ENCODE data around the gene MID2.
"Not testable (repeated sequence)": the region's sequence is repeated elsewhere in the genome, so short reads cannot be mapped to it uniquely, and the experiment has no call there.

The MID2 gene

DNA sequence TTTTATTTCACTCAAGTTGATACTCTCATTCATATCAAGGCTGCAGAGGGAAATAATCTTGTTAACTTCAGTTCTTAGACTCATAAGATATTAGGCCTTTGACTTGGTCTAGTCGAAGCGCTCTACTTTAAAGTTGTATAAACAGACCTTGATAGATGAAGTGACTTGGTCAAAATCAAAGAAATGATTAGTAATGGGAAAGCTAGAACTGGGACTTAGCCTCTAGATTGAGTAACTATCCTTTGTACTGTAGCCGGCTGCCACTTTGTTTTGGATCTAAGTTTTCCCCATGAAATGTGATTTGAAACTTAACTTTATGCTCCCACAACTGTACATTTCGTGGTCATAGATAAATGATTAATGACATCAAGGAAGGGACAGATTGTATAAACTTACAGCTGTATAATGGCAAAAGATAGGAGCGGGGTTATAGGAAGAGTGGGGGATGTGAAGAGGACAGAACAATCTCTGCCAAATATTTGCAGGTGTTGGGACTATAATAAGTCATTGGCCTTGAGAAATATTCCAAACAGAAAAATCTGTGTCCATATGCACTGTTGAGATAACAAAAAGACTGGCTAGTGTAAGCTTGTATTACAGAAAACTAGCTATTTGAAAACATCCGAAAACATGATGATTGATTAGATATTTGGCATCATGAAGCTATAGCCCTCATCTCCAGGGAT lies 17.2 kb downstream of the MID2 start:
- DNase-seq: no peak

DNA sequence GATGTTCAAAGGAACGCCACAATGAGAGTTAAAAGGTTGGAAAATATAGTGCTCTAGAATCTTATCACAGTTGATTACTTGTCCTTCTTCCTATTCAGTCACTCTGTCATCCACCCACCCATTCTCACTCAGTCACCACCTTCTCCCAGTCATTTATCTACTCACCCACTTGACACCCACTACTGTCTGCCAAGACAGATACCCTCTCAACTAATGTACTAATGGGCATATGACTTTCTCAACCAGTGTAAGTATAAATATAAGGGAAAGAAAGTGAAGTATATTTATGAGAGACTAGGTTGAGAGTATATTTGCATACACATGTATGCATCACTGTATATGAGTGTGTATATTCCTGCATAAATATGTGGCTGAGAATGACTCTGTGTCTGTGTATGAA lies 20.0 kb downstream of the MID2 start:
- DNase-seq: peak; percentile 62

DNA sequence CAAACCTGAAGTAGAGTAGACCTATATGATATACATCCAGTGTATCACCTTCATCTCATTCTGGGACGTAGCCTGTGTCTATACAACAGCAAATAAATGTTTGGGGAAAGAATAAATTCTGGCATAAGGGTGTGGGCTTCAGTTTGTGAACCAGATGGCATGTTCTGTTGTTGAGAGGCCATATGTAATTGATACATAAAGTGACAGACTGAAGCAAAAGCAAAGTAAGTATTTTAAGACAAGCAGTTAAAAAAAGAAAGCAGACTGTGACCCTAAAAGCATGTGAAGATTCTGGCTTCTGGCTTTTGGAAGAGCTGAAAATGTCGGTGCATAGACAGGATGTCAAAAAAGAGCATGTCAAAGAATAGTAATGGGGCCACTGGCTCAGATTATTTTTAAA lies 22.9 kb downstream of the MID2 start:
- no peak for DNase-seq

DNA sequence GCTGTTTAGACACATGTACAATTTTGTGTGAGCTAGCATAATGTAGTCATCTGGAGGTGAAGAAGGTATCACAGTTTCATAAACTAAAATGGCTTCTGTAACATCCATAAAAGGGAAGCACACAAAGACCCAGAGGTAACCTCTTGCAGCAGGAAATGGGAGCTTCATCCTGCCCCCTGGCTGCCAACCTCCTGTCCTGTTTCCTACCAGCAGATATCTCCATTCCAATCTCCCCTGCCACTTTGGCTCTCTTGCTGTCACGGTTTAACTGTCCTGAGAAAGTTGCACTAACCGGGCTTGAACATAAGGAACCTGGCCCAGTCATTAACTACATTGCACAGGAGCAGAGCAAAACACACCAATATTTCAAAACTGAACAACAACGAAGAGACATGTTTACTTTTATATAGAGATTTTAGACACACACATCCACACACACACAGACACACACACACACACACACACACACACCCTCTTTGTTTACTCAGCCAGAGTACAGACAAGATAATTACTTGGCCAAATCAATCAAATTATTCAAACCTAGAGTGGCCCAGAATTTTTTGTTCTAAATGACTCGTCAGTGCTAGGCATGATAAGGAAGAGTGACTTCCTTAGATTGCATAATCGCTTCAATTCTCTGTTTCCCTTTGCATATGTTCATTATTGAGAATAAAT lies 24.2 kb downstream of the MID2 start:
- DNase-seq: no peak

DNA sequence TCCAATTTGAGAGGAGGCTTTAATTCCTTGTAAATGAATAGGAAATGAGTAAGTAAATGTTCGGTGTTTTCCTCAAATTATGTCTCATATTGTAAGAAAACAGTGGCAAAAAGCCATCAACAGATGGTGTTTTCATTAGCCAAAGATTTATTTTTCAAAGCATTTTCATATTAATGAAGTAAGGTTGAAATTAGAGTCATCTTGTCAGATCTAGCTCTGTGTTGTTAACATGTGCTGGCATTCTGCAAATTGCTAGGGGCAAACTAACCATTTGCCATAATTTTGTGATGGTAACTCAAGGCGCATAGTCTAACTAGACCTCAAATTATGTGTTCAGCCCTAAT lies 24.7 kb downstream of the MID2 start:
- DNase-seq: no peak

DNA sequence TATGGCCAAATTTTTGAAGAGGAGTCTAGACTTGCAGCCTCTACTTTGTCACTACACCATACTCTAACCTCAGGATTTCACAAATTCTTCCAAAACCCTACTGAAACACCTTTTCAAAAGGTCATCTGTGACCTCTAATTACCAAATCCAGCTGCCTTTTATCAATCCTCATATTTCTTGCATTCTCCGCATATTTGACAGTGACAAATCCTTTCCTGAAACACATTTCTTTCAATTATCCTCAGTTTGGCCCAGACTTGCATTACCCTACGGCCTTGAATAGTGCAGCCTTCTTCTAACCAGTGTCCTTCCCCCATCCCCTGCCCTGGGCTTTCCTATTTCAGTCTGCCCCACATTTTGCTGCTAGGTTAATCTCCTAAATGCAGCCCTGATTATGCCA lies 25.5 kb downstream of the MID2 start:
- no peak for DNase-seq

DNA sequence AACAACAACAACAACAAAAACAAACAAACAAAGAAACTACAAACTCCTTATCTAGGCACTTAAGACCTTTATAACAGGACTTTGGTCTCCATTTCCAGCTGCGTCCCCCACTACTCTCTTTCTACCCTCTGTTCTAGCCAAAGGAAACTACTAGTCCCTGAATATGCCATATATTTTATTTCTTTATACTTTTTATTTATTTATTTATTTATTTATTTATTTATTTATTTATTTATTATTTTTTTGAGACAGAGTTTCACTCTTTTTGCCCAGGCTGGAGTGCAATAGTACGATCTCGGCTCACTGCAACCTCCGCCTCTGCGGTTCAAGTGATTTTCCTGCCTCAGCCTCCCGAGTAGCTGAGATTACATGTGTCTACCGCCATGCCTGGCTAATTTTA lies 26.0 kb downstream of the MID2 start:
- not testable (repeated sequence) for DNase-seq

DNA sequence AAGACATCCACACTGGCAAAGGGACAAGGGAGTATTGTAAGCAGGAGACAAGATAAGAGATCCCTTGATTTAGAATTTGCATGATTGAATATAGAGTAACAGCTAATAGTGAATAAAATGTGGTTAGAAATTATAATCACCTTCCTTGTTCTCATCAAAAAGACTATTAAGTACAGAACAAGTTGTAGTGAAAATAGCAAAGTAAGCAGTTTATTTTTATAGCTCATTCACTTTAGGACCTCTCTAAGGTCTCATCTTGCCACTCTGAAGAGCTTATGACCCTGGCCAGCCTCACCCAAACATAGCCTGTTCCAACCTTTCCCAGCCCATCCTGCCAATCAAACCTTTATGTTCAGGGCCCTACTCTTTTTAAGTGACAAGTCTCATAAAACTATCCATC lies 30.6 kb downstream of the MID2 start:
- no peak for DNase-seq

DNA sequence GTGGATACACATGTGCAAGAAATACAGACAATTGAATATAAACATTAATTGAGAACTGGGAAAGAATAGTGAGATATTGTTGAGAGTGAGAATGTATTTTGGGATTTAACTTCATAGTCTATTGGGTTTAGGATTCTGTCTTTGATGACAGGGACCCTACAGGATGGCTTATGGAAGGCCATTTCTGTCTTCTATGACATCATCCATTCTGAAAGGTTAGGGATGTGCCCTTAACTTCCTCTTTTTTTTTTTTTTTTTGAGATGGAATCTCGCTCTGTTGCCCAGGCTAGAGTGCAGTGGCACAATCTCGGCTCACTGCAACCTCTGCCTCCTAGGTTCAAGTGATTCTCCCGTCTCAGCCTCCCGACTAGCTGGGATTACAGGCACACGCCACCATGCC lies 31.4 kb downstream of the MID2 start:
- not testable (repeated sequence) for DNase-seq

DNA sequence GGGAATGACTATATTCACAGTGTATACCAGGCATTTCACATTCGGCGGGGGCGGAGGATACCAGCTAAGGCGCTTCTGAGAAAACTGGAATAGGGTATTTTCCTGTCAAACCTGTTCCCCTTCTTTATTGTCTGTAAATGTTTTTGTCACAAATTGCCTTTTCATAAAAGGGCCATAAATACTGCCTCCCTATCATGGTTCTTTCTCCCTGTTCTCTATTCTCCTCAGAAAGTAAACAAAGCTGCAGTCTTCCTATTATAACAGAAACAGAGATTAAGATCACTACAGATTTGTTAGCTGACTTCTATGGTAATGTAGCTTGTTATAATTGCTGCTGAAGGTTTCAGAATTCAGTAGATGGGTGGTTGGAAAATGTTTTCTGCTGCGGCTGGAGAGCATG lies 32.2 kb downstream of the MID2 start:
- DNase-seq: no peak

DNA sequence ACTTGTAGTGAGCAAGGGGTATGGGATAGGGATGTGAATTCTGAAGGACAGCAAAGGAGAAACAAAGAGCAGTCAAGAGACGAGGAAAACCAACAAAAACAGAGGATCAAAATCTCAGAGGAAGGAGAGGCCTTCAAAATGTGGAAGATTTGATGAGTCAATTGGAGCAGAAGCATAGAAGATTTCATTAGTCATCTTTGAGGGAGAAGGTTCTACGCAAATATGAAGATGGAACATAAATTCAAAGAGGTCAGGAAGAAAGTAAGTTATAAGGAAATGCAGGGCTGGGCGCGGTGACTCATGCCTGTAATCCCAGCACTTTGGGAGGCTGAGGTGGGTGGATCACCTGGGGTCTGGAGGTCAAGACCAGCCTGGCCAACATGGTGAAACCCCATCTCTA lies 35.4 kb downstream of the MID2 start:
- no peak for DNase-seq

DNA sequence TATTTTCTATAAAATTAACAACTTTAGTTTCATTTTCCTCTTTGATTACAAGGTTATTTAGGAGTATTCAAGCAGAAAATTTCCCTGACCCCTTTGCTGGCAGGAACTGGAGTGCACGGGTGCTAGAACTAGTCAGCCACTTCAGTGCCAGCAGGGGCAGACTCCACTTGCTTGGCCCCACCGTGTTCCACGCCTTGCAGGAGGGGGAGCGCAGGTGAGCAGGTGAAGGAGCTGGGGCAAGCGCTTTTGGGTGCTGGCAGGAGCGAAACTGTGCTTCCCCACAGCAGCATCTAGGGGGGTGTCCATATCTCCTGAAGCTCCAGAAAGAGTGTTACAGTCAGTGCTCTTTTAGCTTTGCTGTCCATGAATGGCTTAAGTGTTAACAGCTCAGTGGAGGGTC lies 45.5 kb downstream of the MID2 start:
- DNase-seq: no peak

DNA sequence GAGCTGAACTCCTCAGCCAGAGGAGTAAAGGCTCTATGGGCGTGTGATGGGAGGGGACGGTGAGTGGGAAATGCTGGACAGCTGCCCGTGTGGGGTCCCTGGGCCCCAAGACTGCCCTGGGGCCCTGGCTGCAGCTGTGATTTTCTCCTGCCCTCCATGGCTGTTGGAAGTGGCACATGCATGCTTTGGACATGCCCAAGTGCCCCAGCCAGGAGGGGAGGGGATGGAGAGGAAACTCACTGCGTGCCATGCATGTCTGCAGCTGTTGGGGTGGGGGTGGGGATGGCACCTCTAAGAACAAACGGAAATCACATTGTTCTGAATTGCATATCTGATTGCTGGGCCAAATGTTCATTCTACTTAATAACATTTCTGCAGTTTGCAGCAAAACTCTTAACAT lies 52.4 kb downstream of the MID2 start:
- DNase-seq: no peak

DNA sequence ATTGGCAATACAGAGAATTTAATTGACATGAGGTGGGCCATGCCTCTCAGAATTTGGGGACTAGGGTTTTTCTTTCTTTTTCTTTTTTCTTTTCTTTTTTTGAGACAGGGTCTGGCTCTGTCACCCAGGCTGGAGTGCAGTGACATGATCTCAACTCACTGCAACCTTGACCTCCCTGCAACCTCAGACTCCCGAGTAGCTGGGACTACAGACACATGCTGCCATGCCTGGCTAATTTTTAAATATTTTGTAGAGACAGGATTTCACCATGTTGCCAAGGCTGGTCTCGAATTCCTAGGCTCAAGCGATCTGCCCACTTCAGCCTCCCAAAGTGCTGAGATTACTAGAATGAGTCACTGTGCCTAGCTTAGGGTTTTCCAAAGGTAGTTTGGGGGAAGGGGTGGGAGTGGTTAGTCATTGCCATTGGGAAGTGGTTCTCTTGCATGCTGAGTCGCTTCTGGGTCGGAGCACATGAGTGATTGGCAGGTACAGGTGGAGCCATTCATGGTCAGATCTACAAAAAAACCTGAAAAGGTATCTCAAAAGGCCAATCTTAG lies 54.5 kb downstream of the MID2 start:
- DNase-seq: no peak

DNA sequence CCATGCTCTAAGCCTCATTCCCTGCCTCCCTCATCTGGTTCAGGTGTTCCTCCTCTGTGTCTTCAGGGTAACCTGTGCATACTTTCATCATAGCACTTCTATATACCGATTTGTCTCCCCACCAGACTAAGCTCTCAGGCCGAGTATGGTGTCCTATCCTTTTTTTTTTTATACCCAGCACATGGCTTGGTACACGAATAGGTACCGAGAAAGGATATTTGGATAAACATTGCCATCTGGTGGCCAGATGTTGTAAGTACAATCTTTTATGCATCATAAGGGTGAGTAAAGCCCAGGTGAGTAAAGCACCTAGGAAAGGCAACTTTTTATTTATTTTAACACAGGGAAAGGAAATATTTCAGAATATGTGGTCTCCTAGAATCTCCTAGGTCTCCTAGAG lies 68.4 kb downstream of the MID2 start:
- DNase-seq: peak; percentile 47

DNA sequence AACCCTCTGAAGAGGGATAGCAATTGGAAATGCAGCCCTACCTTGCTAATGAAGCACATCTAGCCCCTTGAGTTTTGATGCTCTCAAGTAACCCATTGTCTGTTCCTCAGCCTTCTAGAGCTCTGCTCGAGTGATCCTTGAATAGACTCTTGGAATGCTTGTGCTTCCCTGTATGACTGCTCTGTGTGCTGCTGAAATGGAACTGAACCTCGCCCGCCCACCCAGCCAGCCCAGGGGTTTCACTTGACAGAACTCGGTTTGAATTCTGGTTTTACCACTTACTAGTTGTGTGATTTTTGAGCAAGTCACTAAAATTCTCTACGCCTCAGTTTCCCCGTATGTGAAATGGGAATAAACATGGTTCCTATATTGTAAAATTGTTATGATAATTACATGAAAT lies 77.1 kb downstream of the MID2 start:
- no peak for DNase-seq

DNA sequence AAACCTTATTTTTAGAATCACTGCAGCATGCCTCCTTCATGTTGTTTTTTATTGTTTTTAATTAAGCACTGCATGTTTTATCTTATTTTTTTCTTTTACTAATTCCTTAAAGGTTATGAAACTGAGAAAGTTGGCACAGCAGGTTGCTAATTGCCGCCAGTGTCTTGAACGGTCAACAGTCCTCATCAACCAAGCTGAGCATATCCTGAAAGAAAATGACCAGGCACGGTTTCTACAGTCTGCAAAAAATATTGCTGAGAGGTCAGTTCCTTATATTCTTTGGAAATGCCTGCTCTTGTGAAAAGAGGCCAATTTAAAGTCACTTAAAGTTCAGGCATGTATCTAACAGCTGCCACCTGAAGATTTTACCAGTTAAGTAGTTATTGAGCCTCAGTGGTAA lies 79.7 kb downstream of the MID2 start:
- no peak for DNase-seq

DNA sequence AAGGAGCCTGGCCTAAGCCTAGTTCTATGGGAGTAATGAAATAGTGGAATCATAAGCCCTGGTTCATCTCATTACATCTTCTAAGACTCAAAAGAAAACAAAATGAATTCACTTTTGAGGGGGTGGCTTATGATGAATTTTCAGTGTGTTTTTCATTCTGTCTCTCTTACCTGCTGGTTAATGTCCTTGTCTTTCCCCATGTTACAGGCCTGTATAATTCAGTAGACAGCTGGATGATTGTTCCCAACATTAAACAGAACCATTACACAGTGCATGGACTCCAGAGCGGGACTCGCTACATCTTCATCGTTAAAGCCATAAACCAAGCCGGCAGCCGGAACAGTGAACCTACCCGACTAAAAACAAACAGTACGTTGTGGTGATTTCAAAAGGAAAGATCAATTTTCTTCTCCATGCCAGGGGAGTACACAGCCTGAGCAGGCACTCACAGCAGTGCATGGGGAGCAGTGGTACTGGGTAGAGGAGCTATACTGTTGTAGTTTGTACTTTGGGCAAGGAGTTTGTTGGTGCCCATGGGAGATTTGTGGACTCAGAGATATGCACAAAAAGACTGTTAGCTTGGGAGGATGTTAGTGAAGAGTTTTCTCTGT lies 98.6 kb downstream of the MID2 start:
- DNase-seq: no peak

DNA sequence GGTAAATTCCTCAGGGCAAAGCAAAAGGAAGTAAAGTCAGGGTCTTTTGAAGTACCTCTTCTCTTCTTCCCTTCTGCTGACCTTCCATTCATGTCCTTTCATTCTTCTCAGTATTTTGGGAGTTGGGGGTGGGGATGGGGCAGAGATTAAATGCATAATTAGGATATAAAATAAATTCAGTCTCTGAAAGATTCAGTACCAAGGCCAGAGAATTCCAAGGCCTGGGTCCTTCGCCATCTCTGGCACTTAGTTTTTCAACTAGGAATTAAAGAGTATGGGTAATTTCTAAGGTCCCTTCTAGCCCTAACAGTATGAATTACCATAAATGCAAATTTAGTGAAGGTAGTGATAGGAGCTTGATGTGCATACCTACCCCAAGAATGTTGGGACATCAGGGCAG lies 108.6 kb downstream of the MID2 start:
- DNase-seq: no peak

DNA sequence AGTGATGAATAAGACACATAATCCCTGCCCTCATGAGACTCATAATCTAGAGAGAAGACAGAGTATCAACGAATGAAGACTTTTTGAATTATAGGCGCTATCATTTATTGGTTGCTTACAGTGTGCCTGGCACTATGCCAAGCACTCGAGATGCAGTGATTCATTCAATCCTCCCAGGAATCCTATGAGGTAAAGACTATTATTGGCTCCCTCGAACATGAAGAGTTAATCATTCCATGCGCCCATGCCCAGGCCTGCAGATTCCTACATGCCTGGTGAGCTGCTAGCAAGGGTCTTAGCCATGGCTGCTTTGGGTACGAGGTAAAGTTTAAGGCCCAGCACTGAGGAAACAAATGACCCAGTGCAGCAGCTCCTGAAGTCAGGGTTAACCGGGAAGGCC lies 109.5 kb downstream of the MID2 start:
- DNase-seq: no peak

DNA sequence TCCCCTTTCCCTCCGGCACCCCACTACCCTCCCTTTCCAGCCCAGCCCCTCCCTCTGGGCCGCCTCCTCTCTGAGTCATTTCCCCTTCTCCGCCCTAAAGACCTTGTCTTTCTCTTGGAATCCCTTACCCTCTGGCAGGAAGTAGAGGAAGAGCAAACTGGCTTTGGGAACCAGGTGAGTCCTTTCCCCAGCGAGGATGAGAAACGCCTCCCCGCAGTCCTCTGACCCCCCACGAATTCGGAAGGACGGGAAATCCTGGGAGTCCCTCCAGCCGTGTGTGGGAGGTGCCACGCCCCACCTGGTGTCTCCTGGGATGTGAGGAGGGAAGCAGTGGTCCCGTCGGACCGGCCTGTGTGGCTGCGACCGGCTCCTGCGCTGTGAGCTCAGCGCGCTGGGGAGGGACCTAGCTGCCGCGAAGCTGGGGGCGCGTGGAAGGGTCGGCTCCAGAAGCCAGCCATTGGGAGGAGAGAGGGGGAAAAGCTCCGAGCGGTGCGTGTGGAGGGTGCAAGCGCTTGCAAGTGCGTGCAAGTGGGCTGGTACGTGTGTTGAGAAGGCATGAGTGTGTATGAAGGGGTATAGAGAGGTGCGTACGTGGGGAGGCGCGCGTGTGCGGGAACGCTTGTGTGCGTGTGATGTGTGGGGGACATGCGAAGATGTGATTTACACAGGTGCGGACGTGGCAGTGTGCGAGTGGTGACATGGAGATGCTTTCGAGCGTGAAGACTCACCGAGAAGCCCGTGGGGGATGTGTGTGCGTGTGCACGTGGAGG lies 110.2 kb downstream of the MID2 start:
- DNase-seq: no peak

DNA sequence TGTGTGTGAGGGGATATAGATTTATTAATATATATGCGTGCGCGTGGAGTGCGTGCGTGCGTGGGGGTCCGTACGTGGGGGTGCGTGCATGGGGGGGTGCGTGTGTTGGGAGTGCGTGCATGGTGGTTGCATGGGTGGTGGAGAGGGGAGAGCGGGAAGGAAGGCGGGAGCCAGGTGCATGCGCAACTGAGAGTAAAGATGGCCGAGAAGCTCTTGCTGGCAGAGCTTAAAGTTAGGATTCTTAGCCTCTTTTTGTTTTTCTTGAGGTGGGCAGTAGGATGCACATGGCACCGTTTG lies 110.7 kb downstream of the MID2 start:
- no peak for DNase-seq

DNA sequence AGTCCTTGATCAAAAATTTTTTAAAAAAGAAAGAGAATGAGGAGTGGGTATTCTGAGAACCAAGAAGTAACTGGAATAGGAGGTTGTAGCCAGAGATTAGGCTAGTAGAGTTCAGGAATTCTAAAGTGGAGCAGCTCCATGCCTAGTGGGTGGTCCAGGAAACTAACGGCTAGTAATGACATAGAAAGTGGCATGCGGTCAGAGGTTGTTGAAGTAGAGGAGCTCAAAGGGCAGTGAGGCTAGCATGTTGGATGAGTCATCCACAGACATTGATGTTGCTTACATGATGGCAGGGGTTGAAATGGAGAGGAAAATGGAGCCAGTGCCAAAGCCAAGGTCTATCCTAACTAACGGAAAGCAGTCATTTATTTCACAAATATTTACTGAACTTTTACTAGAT lies 114.4 kb downstream of the MID2 start:
- DNase-seq: no peak

DNA sequence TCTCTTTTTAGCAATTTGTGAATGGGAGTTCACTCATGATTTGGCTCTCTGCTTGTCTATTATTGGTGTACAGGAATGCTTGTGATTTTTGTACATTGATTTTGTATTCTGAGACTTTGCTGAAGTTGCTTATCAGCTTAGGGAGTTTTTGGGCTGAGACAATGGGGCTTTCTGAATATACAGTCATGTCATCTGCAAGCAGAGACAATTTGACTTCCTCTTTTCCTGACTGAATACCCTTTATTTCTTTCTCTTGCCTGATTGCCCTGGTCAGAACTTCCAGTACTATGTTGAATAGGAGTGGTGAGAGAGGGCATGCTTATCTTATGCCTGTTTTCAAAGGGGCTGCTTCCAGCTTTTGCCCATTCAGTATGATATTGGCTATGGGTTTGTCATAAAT lies 129.7 kb downstream of the MID2 start:
- not testable (repeated sequence) for DNase-seq
